GM20431 (cell line): ENCODE measurements around the gene CDC73.
"Not testable (repeated sequence)": the region's sequence is repeated elsewhere in the genome, so short reads cannot be mapped to it uniquely, and the experiment has no call there.

ENCODE experiments used
- in situ Hi-C: fragments of 300-500 bp; cut with MseI, MboI; formaldehyde crosslinking; loops from one replicate; pipeline ENCODE4 v1.15.0; 2020; ENCODE audit warnings: low sequenced_read_pairs; ENCODE audit not compliant: unreplicated experiment

The CDC73 gene

GRCh38 chr1:193157360-193157759 lies 35.5 kb downstream of the CDC73 start:
- in situ Hi-C loops = no loop called here

- in situ Hi-C loops = no loop called here
Measured at GRCh38 chr1:193176113-193176512, 54.3 kb downstream of the CDC73 start.

- in situ Hi-C loops = no loop called here
Measured at GRCh38 chr1:193176788-193177187, 55.0 kb downstream of the CDC73 start.

GRCh38 chr1:193179094-193179493 lies 57.3 kb downstream of the CDC73 start:
- in situ Hi-C loops = no loop called here

- in situ Hi-C loops = no loop called here
Measured at GRCh38 chr1:193181536-193181935, 59.7 kb downstream of the CDC73 start.

GRCh38 chr1:193181985-193182384 lies 60.2 kb downstream of the CDC73 start:
- in situ Hi-C loops = no loop called here

- in situ Hi-C loops = no loop called here
Measured at GRCh38 chr1:193183019-193183627, 61.3 kb downstream of the CDC73 start.

- in situ Hi-C loops = no loop called here
Measured at GRCh38 chr1:193184776-193185175, 62.9 kb downstream of the CDC73 start.

- in situ Hi-C loops = no loop called here
Measured at GRCh38 chr1:193185211-193185610, 63.4 kb downstream of the CDC73 start.

GRCh38 chr1:193185901-193186731 lies 64.3 kb downstream of the CDC73 start, which contains the start of gene B3GALT2:
B3GALT2 (minus strand) TSS chr1:193186613; CDS start chr1:193181562, 5,051 bp downstream.
- in situ Hi-C loops = no loop called here

GRCh38 chr1:193187114-193187513 lies 65.3 kb downstream of the CDC73 start:
- in situ Hi-C loops = no loop called here

- in situ Hi-C loops = not testable (repeated sequence)
Measured at GRCh38 chr1:193188915-193189314, 67.1 kb downstream of the CDC73 start.

- in situ Hi-C loops = no loop called here
Measured at GRCh38 chr1:193189442-193190095, 67.7 kb downstream of the CDC73 start.

GRCh38 chr1:193190096-193190744 lies 68.4 kb downstream of the CDC73 start:
- in situ Hi-C loops = no loop called here

- in situ Hi-C loops = no loop called here
Measured at GRCh38 chr1:193192586-193192985, 70.8 kb downstream of the CDC73 start.

GRCh38 chr1:193199940-193200339 lies 78.1 kb downstream of the CDC73 start:
- in situ Hi-C loops = no loop called here

- in situ Hi-C loops = no loop called here
Measured at GRCh38 chr1:193201021-193201420, 79.2 kb downstream of the CDC73 start.

GRCh38 chr1:193210996-193211395 lies 89.2 kb downstream of the CDC73 start:
- in situ Hi-C loops = no loop called here

GRCh38 chr1:193211539-193211938 lies 89.7 kb downstream of the CDC73 start:
- in situ Hi-C loops = no loop called here

GRCh38 chr1:193212637-193213036 lies 90.8 kb downstream of the CDC73 start:
- in situ Hi-C loops = no loop called here

GRCh38 chr1:193213998-193214397 lies 92.2 kb downstream of the CDC73 start:
- in situ Hi-C loops = no loop called here
